Naive thymus-derived CD4-positive, alpha-beta T cell (primary cell): ENCODE data around the gene PRR18. TPM values are rescaled to one million over a fixed set of nuclear protein-coding genes. Genes with fewer than 3 reads are reported as not detected.

Experiments used
- ATAC-seq: fragments of 150-1000 bp; cut with Tn5 transposase; 2 replicates; pipeline ENCODE4 v1.10.0; 2021; ENCODE audit warnings: mild to moderate bottlenecking, moderate library complexity
- CTCF ChIA-PET: fragments of 350-600 bp; sonication (Branson Sonifier 250); formaldehyde crosslinking; loops from one replicate; lab custom pipeline; 2021; ENCODE audit warnings: antibody characterized with exemption; lab: Charles Lee
- POLR2A ChIA-PET: fragments of 350-600 bp; sonication (Branson Sonifier 250); formaldehyde crosslinking; loops from one replicate; lab custom pipeline; 2021; ENCODE audit warnings: antibody characterized with exemption, inconsistent platforms; lab: Charles Lee
- DNase-seq, 9 donors: peaks; one replicate each; pipeline versions ENCODE4 v3.0.0 to v3.0.0-alpha.2; 2020 to 2022; ENCODE audit warnings: mixed read lengths in 1 of 9
- H3K27ac ChIP-seq: one replicate; pipeline ENCODE4 v1.7.0; 2013; ENCODE audit warnings: mild to moderate bottlenecking, low read depth, low read length, moderate library complexity
- H3K27me3 ChIP-seq, 2 donors: one replicate each; pipeline ENCODE4 v1.7.0; 2013; ENCODE audit warnings: low read length in 2 of 2, mild to moderate bottlenecking in 2 of 2, moderate library complexity in 2 of 2; ENCODE audit not compliant: control insufficient read depth in 2 of 2, insufficient read depth in 2 of 2
- H3K36me3 ChIP-seq, 3 experiments: 1 replicate in 2 of 3; 2 replicates in 1 of 3; pipeline ENCODE4 v1.7.0; 2013; ENCODE audit warnings: low read length in 3 of 3, mild to moderate bottlenecking in 3 of 3, moderate library complexity in 1 of 3; ENCODE audit not compliant: insufficient read depth in 3 of 3, control insufficient read depth in 2 of 3
- H3K4me1 ChIP-seq, 2 donors: one replicate each; pipeline ENCODE4 v1.7.0; 2013; ENCODE audit warnings: low read length in 2 of 2, mild to moderate bottlenecking in 2 of 2, moderate library complexity in 1 of 2; ENCODE audit not compliant: control insufficient read depth in 2 of 2, insufficient read depth in 2 of 2
- H3K4me3 ChIP-seq: 2 replicates; pipeline ENCODE4 v1.7.0; 2013; ENCODE audit warnings: mild to moderate bottlenecking, low read length
- H3K9me3 ChIP-seq, 3 experiments: 1 replicate in 2 of 3; 2 replicates in 1 of 3; pipeline ENCODE4 v1.7.0; 2013; ENCODE audit warnings: low read length in 3 of 3; ENCODE audit not compliant: control insufficient read depth in 2 of 3
- H3K27ac Mint-ChIP-seq, 9 donors: one replicate each; pipeline ENCODE4 v1.8.0; 2020 to 2022; ENCODE audit warnings: mixed read lengths in 9 of 9, mild to moderate bottlenecking in 8 of 9, moderate library complexity in 5 of 9, inconsistent platforms in 2 of 9
- H3K27me3 Mint-ChIP-seq, 5 donors: one replicate each; pipeline ENCODE4 v1.8.0; 2021 to 2022; ENCODE audit warnings: mixed read lengths in 5 of 5, mild to moderate bottlenecking in 1 of 5
- H3K36me3 Mint-ChIP-seq, 5 donors: one replicate each; pipeline ENCODE4 v1.8.0; 2020 to 2022; ENCODE audit warnings: mixed read lengths in 5 of 5, mild to moderate bottlenecking in 3 of 5, inconsistent platforms in 1 of 5
- H3K4me1 Mint-ChIP-seq, 7 donors: one replicate each; pipeline ENCODE4 v1.8.0; 2020 to 2022; ENCODE audit warnings: mixed read lengths in 7 of 7, mild to moderate bottlenecking in 3 of 7, inconsistent platforms in 1 of 7
- H3K4me3 Mint-ChIP-seq, 10 donors: one replicate each; pipeline ENCODE4 v1.8.0; 2020 to 2022; ENCODE audit warnings: mild to moderate bottlenecking in 10 of 10, mixed read lengths in 10 of 10, moderate library complexity in 6 of 10, inconsistent platforms in 2 of 10
- H3K9me3 Mint-ChIP-seq, 11 donors: one replicate each; pipeline ENCODE4 v1.8.0; 2020 to 2022; ENCODE audit warnings: mixed read lengths in 11 of 11, mild to moderate bottlenecking in 4 of 11, inconsistent platforms in 1 of 11, moderate library complexity in 1 of 11
- intact Hi-C, 2 donors: fragments of 100-400 bp; cut with micrococcal nuclease; formaldehyde crosslinking; loops; one replicate each; pipeline ENCODE4 v1.15.1; 2023
- polyA plus RNA-seq, 2 donors: library from polyadenylated mRNA; unstranded; fragments of 300-500 nt; fragmentation: Illumina TruSeq; gene quantifications; one replicate each; pipeline ENCODE4 v1.2.3, GENCODE V29; 2021
- total RNA-seq, 6 experiments: library from RNA in 5 of 6; stranded (reverse) in 5 of 6; gene quantifications; 1 replicate in 5 of 6; 2 replicates in 1 of 6; pipeline ENCODE4 v1.2.3 and lab custom pipeline; 2021 to 2026

Gene PRR18
- total and polyA plus RNA-seq, 7 experiments from 2014 or later, result not detected

GRCh38 chr6:166310634-166311033 lies 2.4 kb upstream of the PRR18 start:
- Histone ChIP-seq H3K36me3 (no peaks in the 10 kb centered on the region), H3K27me3 (peaks cover 0 to 4% of the 10 kb centered on the region in 2 donors), H3K4me1 (no peaks in the 10 kb centered on the region), H3K27ac (no peak overlapping the region), H3K4me3 (no peak overlapping the region), H3K9me3 (no peaks in the 10 kb centered on the region)
- ChIA-PET CTCF (interaction anchor here (1.1 to 2.1 kb wide), 2 partner anchors 24 to 90 kb away, joined by 3 to 16 read pairs; no protein-coding TSS in a partner anchor), POLR2A (no interaction called here)
- H3K27me3 Mint-ChIP-seq, result peaks cover 23 to 55% (median 27%) of the 10 kb centered on the region in 5 donors
- no peak overlapping the region for H3K4me3 Mint-ChIP-seq
- DNase-seq, result no peak
- peaks cover 0 to 8% (median 0%) of the 10 kb centered on the region in 7 donors for H3K4me1 Mint-ChIP-seq
- no peak overlapping the region for H3K27ac Mint-ChIP-seq
- no peak for ATAC-seq
- H3K9me3 Mint-ChIP-seq, result no peaks in the 10 kb centered on the region
- no peaks in the 10 kb centered on the region for H3K36me3 Mint-ChIP-seq
- intact Hi-C loops, result no loop called here

DNA sequence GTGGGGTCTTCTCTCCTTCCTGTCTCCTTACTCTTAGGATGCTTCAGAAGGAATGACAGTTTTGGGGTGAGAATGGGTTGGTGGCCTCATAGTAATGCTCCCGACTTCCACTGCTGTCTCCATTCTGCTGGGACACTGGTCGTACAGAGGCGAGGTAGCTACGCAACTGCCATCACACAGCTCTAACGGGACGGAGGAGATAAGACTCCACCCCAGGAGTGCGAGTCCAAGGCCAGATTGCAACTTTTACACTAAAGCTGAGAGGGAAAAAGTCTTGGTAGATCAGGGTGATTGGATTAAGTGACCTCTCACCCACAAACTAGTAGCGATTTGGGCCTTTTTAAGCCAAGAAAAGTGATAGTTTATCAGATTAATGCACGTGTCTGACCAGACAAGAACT lies 1.8 kb upstream of the PRR18 start:
- H3K4me3 Mint-ChIP-seq, result no peak overlapping the region
- peaks cover 28 to 59% (median 33%) of the 10 kb centered on the region in 5 donors for H3K27me3 Mint-ChIP-seq
- no peak overlapping the region for H3K27ac Mint-ChIP-seq
- H3K36me3 Mint-ChIP-seq, result no peaks in the 10 kb centered on the region
- Histone ChIP-seq H3K4me1 (no peaks in the 10 kb centered on the region), H3K27me3 (peaks cover 0 to 4% of the 10 kb centered on the region in 2 donors), H3K36me3 (no peaks in the 10 kb centered on the region), H3K27ac (no peak overlapping the region), H3K4me3 (no peak overlapping the region), H3K9me3 (no peaks in the 10 kb centered on the region)
- peaks cover 0 to 8% (median 0%) of the 10 kb centered on the region in 7 donors for H3K4me1 Mint-ChIP-seq
- no peak for ATAC-seq
- intact Hi-C loops, result no loop called here
- ChIA-PET POLR2A (no interaction called here), CTCF (interaction anchor here (1.1 to 2.1 kb wide), 2 partner anchors 25 to 90 kb away, joined by 3 to 16 read pairs; no protein-coding TSS in a partner anchor)
- H3K9me3 Mint-ChIP-seq, result no peaks in the 10 kb centered on the region
- no peak for DNase-seq

DNA sequence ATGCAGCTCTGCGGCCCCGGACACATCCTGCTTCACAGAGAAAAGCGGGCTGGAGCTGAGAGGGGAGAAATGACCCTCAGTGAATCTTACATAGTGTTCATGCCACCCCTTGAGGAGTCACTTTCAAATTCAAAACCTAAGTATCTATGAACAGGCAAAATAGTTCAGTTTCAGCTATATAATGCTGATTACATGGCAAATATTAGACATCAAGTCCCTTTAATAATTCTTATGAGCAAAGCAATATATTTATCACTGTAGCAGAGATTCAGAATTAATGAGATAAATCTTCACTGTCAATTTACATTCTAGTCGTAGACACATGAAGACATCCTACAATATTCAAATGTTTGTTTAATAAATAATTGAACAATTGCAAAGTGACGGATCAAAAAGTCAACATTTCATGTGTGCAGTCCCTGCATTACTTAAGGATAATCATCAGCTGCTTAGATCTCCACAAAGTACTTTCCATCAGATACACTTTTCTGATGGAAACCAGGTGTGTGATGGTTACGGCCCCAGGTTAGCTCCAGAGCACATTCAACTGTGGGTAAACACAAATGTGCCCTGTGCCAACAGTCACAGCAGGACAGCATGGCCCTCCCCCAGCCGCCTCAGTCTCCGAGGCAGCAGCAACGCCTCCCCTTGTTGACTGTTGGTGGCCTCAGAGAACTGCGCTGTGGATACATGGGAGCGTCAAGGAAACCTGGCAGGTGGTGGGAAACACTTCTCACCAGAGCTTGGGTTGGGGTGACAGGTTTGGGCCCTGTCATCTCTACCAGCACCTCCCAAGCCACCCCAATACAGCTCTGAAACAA lies 787 bp upstream of the PRR18 start:
- Mint-ChIP-seq H3K9me3 (no peaks in the 10 kb centered on the region), H3K36me3 (no peaks in the 10 kb centered on the region), H3K27me3 (peaks cover 34 to 63% (median 41%) of the 10 kb centered on the region in 5 donors), H3K27ac (no peak overlapping the region), H3K4me3 (peak overlapping the region in 7 of 10 donors; percentile 9 to 79 (median 42)), H3K4me1 (peaks cover 0 to 8% (median 0%) of the 10 kb centered on the region in 7 donors)
- intact Hi-C loops, result no loop called here
- no peak overlapping the region for H3K27ac ChIP-seq
- no peak for ATAC-seq
- peaks cover 0 to 4% of the 10 kb centered on the region in 2 donors for H3K27me3 ChIP-seq
- H3K9me3 ChIP-seq, result no peaks in the 10 kb centered on the region
- no peaks in the 10 kb centered on the region for H3K4me1 ChIP-seq
- CTCF ChIA-PET, result interaction anchor here (1.1 kb wide), 1 partner anchor 11 kb away, joined by 3 read pairs; no protein-coding TSS in a partner anchor
- no peak overlapping the region for H3K4me3 ChIP-seq
- H3K36me3 ChIP-seq, result no peaks in the 10 kb centered on the region
- POLR2A ChIA-PET, result interaction anchor here (0.8 to 1.1 kb wide), 2 partner anchors 10 to 38 kb away, joined by 3 read pairs; no protein-coding TSS in a partner anchor
- DNase-seq, result no peak

- H3K27me3 Mint-ChIP-seq, result peaks cover 47 to 72% (median 49%) of the 10 kb centered on the region in 5 donors
- no peak overlapping the region for H3K27ac Mint-ChIP-seq
- POLR2A ChIA-PET, result no interaction called here
Measured at GRCh38 chr6:166307082-166308032, 835 bp downstream of the PRR18 start.

GRCh38 chr6:166306378-166307081 lies 1.7 kb downstream of the PRR18 start:
- Histone ChIP-seq H3K4me3 (no peak overlapping the region), H3K27me3 (peaks cover 0 to 4% of the 10 kb centered on the region in 2 donors), H3K36me3 (no peaks in the 10 kb centered on the region), H3K4me1 (no peaks in the 10 kb centered on the region), H3K9me3 (no peaks in the 10 kb centered on the region), H3K27ac (no peak overlapping the region)
- ChIA-PET POLR2A (no interaction called here), CTCF (no interaction called here)
- ATAC-seq (no peak), DNase-seq (no peak)
- H3K27me3 Mint-ChIP-seq, result peaks cover 51 to 73% (median 54%) of the 10 kb centered on the region in 5 donors
- no peaks in the 10 kb centered on the region for H3K36me3 Mint-ChIP-seq
- peaks cover 0 to 8% (median 0%) of the 10 kb centered on the region in 7 donors for H3K4me1 Mint-ChIP-seq
- H3K4me3 Mint-ChIP-seq, result peak overlapping the region; percentile 9 to 79 (median 67)
- intact Hi-C loops, result no loop called here
- H3K27ac Mint-ChIP-seq, result no peak overlapping the region
- no peaks in the 10 kb centered on the region for H3K9me3 Mint-ChIP-seq

More at GRCh38 chr6:166307082-166308032, 835 bp downstream of the PRR18 start:
- Mint-ChIP-seq H3K36me3 (no peaks in the 10 kb centered on the region), H3K4me3 (peak overlapping the region in 7 of 10 donors; percentile 33 to 79 (median 58)), H3K4me1 (peaks cover 0 to 8% (median 0%) of the 10 kb centered on the region in 7 donors), H3K9me3 (no peaks in the 10 kb centered on the region)
- peak in 3 of 9 donors; percentile 5 to 13 (median 6) for DNase-seq
- Histone ChIP-seq H3K4me3 (no peak overlapping the region), H3K4me1 (no peaks in the 10 kb centered on the region), H3K27ac (no peak overlapping the region), H3K9me3 (no peaks in the 10 kb centered on the region), H3K36me3 (no peaks in the 10 kb centered on the region), H3K27me3 (peaks cover 0 to 4% of the 10 kb centered on the region in 2 donors)
- peak; percentile 63 for ATAC-seq
- CTCF ChIA-PET, result no interaction called here
- intact Hi-C loops, result no loop called here
